Hepatocyte (in vitro differentiated cells): ENCODE results near the gene SETDB2.

Experiments
- EZH2 ChIP-seq: fragments of 200-600 bp; sonication (generic); IDR thresholded peaks from 2 replicates; pipeline ENCODE4 v1.6.1; 2016; ENCODE audit warnings: antibody characterized with exemption, mild to moderate bottlenecking, borderline replicate concordance
- TF ChIP-seq, protein P1 (sequence below): fragments of 200-600 bp; sonication (generic); IDR thresholded peaks from 2 replicates; pipeline ENCODE4 v1.5.1; 2016; ENCODE audit warnings: antibody characterized with exemption, mild to moderate bottlenecking; ENCODE audit not compliant: poor library complexity

DNA sequence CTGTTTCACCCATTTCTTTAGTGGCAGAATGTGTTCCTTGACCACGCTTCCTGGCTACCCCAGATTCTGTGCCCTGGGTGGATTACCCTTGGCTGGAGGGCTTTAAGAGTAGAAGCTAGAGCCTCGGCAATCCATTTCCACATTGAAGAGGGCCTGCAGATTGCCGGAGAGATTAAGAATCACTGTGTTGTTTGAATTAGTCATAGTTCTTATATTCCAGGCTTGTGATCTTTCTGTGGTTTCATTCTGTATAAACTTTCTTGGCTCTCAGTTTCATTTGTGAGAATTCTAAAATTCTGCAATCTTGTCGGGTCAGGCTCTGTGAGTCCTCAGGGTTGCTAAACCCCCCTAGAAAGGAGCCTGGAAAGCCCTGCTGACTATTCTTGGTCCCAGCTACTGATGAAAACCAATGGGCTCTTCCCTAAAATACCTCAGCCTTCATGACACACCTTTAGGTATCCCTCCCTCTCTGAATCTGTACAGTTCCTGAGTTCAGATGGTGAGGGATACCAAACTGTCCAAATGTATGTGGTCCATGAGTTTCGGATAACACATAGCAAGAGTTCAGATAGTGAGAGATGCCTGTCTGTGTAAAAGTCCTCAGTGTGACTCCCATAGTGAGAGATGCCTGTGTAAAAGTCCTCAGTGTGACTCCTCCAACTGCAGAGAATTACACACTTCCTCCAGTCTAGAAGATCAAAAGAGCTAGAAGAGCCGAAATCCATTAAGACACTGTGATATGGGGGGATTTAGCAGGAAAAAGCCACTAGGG is 56.0 kb downstream of the SETDB2 start:
- TF ChIP-seq, protein P1, sequence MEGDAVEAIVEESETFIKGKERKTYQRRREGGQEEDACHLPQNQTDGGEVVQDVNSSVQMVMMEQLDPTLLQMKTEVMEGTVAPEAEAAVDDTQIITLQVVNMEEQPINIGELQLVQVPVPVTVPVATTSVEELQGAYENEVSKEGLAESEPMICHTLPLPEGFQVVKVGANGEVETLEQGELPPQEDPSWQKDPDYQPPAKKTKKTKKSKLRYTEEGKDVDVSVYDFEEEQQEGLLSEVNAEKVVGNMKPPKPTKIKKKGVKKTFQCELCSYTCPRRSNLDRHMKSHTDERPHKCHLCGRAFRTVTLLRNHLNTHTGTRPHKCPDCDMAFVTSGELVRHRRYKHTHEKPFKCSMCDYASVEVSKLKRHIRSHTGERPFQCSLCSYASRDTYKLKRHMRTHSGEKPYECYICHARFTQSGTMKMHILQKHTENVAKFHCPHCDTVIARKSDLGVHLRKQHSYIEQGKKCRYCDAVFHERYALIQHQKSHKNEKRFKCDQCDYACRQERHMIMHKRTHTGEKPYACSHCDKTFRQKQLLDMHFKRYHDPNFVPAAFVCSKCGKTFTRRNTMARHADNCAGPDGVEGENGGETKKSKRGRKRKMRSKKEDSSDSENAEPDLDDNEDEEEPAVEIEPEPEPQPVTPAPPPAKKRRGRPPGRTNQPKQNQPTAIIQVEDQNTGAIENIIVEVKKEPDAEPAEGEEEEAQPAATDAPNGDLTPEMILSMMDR, result no peak
- no peak for TF ChIP-seq EZH2
